ENCODE data around the gene TMEM127. TPM values are rescaled to one million over a fixed set of nuclear protein-coding genes. Genes with fewer than 3 reads are reported as not detected.

Gene TMEM127
- total RNA-seq, 4 donors from 2014 or later: 27.1 to 35.4 (median 30.7) TPM

DNA sequence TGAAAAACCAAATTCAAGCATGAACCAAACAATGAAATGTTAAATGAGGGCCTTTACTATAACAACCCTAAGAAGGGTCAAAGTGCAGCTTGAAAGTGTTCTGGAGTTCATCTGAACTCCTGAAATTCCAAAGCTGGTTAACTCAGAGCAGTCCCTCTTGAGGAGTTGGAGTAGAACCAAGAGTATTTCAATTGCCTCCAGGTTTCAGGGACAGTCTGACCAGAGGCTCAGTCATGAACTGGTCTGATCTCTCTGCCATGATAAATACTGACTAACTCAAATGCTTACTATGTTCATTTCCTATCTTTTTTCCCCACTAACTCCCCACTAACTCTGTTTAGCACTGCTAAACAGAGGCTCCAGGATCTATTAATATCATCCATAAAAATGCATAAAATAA is 59.9 kb downstream of the TMEM127 start:
- Histone ChIP-seq H3K4me1 (peaks cover 0 to 77% (median 62%) of the 10 kb centered on the region in 4 donors), H3K27me3 (no peaks in the 10 kb centered on the region), H3K9me3 (no peaks in the 10 kb centered on the region), H3K36me3 (no peaks in the 10 kb centered on the region), H3K4me3 (no peak overlapping the region), H3K27ac (peak overlapping the region in 3 of 4 donors; percentile 30 to 66 (median 47))
- TF ChIP-seq EP300 (IDR thresholded peaks at IDR 0.05) (no peak), POLR2A (IDR thresholded peaks at IDR 0.05) (no peak)
- TF ChIP-seq, protein P1, sequence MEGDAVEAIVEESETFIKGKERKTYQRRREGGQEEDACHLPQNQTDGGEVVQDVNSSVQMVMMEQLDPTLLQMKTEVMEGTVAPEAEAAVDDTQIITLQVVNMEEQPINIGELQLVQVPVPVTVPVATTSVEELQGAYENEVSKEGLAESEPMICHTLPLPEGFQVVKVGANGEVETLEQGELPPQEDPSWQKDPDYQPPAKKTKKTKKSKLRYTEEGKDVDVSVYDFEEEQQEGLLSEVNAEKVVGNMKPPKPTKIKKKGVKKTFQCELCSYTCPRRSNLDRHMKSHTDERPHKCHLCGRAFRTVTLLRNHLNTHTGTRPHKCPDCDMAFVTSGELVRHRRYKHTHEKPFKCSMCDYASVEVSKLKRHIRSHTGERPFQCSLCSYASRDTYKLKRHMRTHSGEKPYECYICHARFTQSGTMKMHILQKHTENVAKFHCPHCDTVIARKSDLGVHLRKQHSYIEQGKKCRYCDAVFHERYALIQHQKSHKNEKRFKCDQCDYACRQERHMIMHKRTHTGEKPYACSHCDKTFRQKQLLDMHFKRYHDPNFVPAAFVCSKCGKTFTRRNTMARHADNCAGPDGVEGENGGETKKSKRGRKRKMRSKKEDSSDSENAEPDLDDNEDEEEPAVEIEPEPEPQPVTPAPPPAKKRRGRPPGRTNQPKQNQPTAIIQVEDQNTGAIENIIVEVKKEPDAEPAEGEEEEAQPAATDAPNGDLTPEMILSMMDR (IDR thresholded peaks at IDR 0.05): no peak
- DNase-seq (ENCODE audit: low spot score in 2 of 2): no peak

DNA sequence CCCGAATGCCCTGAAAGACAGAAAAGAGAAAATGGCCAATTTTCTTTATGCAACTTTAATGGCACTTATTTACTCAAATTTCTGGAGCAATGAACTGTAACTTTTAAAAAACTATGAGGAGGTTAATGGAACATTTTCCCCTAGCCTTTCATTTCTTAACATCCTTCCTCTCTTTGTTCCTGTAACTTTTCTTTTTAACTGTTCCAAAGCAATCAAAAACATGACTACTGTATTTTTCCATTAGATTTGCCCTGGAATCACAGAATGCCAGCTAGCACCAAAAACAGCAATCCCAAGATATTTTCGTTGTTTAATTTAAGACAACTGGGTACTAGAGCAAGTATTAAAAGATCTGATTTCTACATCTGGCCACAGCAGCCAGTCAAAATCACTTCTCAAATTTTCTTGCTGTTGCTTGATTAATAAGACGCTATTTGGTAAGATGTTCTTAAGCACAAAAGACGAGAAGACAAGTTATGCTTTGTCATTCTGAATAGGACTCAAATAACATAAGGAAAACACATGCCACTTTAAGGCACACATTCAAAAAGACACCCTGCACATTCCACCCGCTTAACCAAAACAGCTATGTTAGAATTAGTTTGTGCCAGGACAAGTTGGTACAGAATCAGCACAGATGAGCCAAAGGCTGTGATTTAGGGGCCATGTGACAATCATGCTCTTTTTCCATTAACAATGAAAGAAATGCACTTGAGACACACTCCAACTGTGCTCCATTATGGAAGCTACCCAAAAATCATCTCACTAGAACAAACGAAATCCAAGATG is 60.8 kb downstream of the TMEM127 start:
- no peak for DNase-seq (ENCODE audit: low spot score in 2 of 2)
- Histone ChIP-seq H3K36me3 (no peaks in the 10 kb centered on the region), H3K27ac (peak overlapping the region in 2 of 4 donors; percentile 66 to 76), H3K4me3 (no peak overlapping the region), H3K9me3 (no peaks in the 10 kb centered on the region), H3K27me3 (no peaks in the 10 kb centered on the region), H3K4me1 (peaks cover 0 to 84% (median 69%) of the 10 kb centered on the region in 4 donors)
- no peak for TF ChIP-seq POLR2A (IDR thresholded peaks at IDR 0.05)
- 25 to 28% methylated on average over 6 of the region's 6 CpGs for WGBS, 2 donors

DNA sequence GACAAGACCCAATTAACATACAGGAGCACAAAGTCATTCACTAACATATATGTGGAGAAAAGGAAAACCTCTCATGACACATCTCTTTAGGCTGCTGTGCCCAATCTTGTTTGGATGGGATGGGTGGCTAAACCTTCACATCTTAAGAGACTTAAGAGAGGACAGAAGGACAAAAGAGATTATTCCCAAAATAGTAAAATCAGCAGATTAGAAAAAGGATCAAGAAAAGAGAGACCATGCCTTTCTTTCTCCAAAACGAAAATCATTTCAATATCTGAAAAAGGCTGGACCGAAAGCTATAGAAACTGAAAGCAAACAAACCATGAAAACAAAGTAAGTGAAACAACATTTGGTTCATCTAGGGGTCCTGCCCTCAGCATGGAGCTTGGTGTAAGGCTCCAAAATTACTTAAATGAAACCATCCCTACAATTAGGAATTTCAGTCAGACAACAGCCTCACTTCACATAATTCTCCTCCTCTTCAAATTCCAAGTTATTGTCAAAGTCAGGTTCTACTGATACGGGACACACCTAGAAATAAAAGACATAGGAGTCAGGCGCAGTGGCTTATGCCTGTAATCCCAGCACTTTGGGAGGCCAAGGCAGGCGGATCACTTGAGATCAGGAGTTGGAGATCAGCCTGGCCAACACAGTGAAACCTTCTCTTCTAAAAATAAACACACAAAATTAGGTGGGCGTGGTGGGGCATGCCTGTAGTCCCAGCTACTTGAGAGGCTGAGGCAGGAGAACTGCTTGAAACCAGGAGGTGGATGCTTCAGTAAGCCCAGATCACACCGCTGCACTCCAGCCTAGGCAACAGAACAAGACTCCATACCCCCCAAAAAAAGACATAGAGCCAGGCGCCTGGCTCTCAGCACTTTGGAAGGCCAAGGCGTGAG is 62.4 kb downstream of the TMEM127 start:
- no peaks in the 10 kb centered on the region for H3K36me3 ChIP-seq
- WGBS, 2 donors: 67 to 74% methylated on average over 9 of the region's 9 CpGs
- no peaks in the 10 kb centered on the region for H3K27me3 ChIP-seq
- no peak for DNase-seq (ENCODE audit: low spot score in 2 of 2)
- no peaks in the 10 kb centered on the region for H3K9me3 ChIP-seq
- H3K4me3 ChIP-seq: no peak overlapping the region
- TF ChIP-seq EP300 (IDR thresholded peaks at IDR 0.05) (no peak), POLR2A (IDR thresholded peaks at IDR 0.05) (no peak)
- TF ChIP-seq, protein P1 (IDR thresholded peaks at IDR 0.05): no peak
- peaks cover 0 to 91% (median 71%) of the 10 kb centered on the region in 4 donors for H3K4me1 ChIP-seq
- peak overlapping the region in 3 of 4 donors; percentile 40 to 76 (median 66) for H3K27ac ChIP-seq

DNA sequence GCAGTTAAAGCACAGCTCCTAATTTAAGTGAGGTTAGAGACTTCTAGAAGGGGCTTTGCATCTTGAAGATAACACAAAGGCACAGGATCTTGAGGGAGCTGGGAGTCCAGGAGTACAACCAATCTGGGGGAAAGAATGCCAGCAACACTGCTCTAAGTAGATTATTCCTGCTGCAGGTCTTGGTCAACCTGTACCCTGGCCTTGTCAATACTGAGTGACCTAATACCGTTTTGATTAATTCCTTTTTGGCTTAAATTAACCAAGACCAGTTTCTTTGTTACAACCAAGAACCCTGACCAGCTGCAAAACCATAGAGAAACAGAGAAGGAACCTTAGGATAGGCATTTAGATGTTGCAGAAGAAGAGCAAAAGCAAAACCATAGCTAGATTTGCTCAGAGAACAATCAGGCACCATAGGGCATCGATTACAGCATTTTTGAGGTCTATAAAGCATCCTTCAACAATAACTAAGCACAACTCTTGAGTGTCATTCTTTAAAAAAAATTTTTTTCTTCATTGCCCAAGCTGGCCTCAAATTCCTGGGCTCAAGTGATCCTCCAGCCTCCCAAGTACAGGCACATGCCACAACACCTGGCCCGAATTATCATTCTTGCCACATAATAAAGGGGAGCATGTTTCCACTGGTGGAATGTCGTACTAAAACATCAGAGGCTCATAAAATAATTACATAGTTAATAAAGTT is 63.5 kb downstream of the TMEM127 start:
- no peak for DNase-seq (ENCODE audit: low spot score in 2 of 2)
- Histone ChIP-seq H3K27ac (peak overlapping the region in 1 of 4 donors; percentile 76), H3K9me3 (no peaks in the 10 kb centered on the region), H3K4me3 (no peak overlapping the region), H3K36me3 (no peaks in the 10 kb centered on the region), H3K27me3 (no peaks in the 10 kb centered on the region), H3K4me1 (peaks cover 0 to 88% (median 73%) of the 10 kb centered on the region in 4 donors)
- WGBS, 2 donors: 82 to 83% methylated on average over 4 of the region's 4 CpGs
- TF ChIP-seq EP300 (IDR thresholded peaks at IDR 0.05): no peak
- TF ChIP-seq, protein P1 (IDR thresholded peaks at IDR 0.05): no peak
- no peak for TF ChIP-seq POLR2A (IDR thresholded peaks at IDR 0.05)

DNA sequence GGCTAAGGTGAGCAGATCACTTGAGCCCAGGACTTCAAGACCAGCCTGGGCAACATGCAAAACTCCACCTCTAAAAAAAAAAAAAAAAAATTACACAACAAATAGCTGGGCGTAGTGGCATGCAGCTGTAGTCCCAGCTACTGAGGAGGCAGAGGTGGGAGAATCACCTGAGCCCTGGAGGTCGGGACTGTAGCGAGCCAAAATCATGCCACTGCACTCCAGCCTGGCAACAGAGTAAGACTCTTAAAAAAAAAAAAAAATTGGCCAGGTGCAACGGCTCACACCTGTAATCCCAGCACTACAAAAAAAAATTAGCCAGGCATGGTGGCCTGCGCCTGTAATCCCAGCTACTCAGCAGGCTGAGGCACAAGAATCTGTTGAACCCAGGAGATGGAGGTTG is 64.5 kb downstream of the TMEM127 start:
- no peaks in the 10 kb centered on the region for H3K27me3 ChIP-seq
- H3K9me3 ChIP-seq: no peaks in the 10 kb centered on the region
- no peaks in the 10 kb centered on the region for H3K36me3 ChIP-seq
- no peak overlapping the region for H3K4me3 ChIP-seq
- H3K27ac ChIP-seq: no peak overlapping the region
- peaks cover 0 to 81% (median 68%) of the 10 kb centered on the region in 4 donors for H3K4me1 ChIP-seq
- WGBS, 2 donors: 79 to 86% methylated on average over 5 of the region's 5 CpGs
- no peak for DNase-seq (ENCODE audit: low spot score in 2 of 2)
- TF ChIP-seq POLR2A (IDR thresholded peaks at IDR 0.05) (no peak), EP300 (IDR thresholded peaks at IDR 0.05) (no peak)
- TF ChIP-seq, protein P1 (IDR thresholded peaks at IDR 0.05): no peak
